HG02938 (cell line): ENCODE measurements around the gene ANKRD28.
"Not testable (repeated sequence)": the region's sequence is repeated elsewhere in the genome, so short reads cannot be mapped to it uniquely, and the experiment has no call there.

Source experiments
- ATAC-seq: cut with Tn5 transposase; IDR thresholded peaks from one replicate; pipeline ENCODE4 v1.9.1; 2021; ENCODE audit warnings: mild to moderate bottlenecking, moderate library complexity; ENCODE audit not compliant: unreplicated experiment

ANKRD28 gene

DNA sequence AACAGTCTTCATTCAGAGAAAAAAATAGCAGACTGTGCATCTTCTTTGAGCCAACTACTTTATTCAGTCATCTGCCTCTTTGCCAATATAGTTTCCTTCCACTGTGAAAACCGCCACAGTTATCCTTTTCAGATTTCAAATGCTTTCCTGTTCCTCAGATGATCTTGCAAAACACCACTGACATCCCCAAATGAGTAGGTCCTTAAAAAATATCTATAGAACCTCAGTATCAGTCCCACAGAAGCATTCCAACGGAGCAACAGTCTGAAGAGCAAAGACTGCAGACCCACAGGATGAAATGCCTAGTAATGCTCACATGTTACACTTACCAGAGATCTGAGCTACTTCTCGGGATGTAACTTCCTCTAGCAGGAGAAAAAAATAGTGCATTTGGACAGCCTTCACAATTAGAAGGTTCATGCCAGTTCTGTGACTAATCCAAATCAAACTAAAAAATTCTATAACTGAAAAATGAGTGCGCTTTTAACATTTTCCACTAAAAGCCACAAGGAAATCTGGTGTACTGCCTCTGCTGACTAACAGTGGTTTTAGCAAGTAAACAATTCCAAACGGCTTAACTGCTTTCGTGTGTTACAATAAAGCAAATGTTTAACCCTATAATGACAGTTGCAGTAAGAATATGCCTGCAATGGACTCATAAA, at the start of gene ANKRD28:
Gene ANKRD28, minus strand, starts transcription at position 338 of the 662 bp plus-strand sequence. CDS start 1,458 bp downstream, outside the sequence.
- no peak for ATAC-seq

DNA sequence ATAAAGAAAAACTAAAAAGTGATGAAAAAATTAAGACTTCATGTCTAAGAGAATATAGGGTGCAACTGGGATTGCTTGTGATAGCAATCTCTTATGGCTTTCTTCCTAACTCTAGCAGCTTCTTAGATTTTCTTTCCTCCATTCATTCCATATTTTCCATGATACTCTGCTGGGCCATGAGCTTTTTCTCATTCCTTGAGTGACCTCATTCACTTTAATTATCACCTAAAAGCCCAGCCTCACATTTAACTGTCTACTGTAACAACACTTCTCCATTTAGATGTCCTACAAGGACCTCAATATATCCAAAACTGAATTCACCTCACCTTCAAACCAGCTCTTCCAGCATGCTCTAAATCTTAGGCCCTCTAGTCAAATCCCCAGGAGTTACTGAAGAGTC, 49.5 kb upstream of the ANKRD28 start:
- no peak for ATAC-seq

GRCh38 chr3:15846606-15847005, 48.8 kb upstream of the ANKRD28 start:
- ATAC-seq = no peak

DNA sequence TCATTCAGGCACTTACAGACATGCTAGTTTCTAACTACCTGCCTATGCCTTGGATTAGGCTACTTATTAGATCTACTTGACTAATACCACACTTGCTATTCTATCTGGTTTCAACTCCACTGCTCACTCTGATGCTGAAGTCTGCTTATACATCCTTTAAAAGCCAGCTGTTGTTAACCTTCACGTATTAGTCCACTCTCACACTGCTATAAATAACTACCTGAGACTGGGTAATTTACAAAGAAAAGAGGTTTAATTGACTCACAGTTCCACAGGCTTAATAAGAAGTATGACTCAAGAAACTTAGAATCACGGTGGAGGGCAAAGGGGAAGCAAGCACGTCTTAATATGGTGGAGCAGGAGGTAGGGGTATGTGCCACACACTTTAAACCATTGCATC, 47.7 kb upstream of the ANKRD28 start:
- ATAC-seq = peak; percentile 90

- no peak for ATAC-seq
Observed at GRCh38 chr3:15844889-15845288, 47.1 kb upstream of the ANKRD28 start.

DNA sequence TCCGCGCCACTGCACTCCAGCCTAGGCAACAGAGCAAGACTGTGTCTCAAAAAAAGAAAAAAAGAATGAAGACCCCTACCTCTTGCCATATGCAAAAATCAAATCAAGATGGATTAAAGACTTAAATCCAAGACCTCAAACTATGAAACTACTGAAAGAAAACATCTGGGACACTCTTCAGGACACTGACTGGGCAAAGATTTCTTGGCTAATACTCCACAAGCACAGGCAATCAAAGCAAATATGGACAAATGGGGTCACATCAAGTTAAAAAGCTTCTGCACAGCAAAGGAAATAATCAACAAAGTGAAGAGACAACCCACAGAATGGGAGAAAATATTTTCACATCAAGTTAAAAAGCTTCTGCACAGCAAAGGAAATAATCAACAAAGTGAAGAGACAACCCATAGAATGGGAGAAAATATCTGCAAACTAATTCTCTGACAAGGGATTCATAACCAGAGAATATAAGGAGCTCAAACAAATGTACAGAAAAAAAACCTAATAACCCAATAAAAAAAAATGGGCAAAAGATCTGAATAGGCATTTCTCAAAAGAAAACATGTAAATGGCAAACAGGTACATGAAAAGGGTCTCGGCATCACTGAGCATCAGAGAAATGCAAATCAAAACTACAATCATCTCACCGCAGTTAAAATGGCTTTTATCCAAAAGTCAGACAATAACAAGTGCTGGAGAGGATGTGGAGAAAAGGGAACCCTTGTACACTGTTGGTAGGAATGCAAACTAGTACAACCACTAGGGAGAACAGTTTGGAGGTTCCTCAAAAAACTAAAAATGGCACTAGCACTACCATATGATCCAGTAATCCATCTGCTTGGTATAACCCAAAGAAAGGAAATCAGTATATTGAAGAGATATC, 43.6 kb upstream of the ANKRD28 start:
- ATAC-seq = not testable (repeated sequence)

DNA sequence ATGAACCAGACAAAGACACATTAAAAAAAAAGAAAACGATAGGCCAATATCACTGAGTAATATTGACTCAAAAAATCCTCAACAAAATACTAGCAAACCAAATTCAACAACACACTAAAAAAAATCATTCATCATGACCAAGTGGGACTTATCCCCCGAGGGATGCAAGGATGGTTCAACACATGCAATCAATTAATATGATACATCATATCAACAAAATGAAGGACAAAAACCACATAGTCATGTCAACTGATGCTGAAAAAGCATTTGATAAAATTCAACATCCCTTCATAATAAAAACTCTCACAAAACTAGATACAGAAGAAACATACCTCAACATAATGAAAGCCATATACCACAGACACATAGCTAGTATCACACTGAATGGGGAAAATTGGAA, 41.8 kb upstream of the ANKRD28 start:
- ATAC-seq = no peak

GRCh38 chr3:15831927-15832326, 34.1 kb upstream of the ANKRD28 start:
- ATAC-seq = no peak

DNA sequence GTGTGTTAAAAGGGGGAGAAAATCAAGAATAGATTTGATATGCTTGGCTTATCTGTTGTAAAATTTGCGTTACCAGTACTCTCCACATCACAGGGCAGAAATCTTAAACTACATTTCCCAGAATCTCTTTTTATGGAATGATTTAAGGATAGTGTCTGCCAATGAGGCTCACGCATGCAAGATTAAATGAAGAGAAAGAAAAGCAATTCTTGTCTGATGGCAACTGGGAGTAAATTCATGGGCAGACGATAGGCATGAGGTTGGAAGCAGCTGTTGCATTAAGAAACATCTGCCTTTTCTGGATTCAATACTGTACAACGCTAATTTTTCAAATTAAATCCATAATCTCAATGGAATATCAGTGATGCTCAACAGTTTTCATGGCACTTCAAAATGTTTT, 27.2 kb upstream of the ANKRD28 start:
- no peak for ATAC-seq

GRCh38 chr3:15823092-15823491, 25.3 kb upstream of the ANKRD28 start:
- no peak for ATAC-seq

DNA sequence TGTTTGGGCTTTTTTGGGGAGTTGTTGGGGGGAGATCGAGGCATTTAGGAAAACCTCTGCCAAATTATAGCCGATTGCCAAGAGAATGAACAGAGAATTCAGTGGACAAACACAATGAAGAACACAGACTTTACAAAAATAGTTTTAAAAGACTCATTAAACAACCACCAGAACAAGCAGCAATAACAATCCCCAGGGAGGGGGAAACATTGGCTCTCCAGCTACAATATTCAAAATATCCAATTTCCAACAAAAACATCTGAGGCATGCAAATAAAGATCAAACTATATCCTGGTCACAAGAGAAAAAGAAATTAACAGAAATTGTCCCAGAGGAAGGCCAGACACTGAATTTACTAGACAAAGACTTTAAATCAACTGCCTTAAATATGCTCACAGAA, 24.5 kb upstream of the ANKRD28 start:
- ATAC-seq = no peak

GRCh38 chr3:15820911-15821310, 23.1 kb upstream of the ANKRD28 start:
- ATAC-seq = no peak

DNA sequence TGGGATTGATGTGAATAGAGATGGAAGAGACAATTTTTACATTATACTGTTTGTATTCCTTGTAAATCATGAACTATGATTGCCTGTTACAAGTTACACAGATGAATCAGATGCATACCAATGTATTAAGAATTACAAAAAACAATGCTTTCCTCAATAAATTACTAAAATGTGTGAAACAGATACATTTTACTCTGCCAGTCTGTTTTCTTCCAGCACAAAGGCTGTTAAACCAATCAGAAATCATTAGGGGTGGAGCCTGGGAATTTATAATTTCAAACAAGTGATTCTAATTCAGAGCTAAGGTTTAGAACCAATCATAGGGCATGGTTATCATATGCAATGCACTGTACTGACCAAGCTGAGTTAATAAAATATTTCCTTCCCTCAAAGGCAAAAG, 21.8 kb upstream of the ANKRD28 start:
- no peak for ATAC-seq

GRCh38 chr3:15819043-15819442, 21.3 kb upstream of the ANKRD28 start:
- ATAC-seq = no peak

GRCh38 chr3:15815696-15816095, 17.9 kb upstream of the ANKRD28 start:
- no peak for ATAC-seq

GRCh38 chr3:15813079-15813478, 15.3 kb upstream of the ANKRD28 start:
- ATAC-seq = not testable (repeated sequence)

DNA sequence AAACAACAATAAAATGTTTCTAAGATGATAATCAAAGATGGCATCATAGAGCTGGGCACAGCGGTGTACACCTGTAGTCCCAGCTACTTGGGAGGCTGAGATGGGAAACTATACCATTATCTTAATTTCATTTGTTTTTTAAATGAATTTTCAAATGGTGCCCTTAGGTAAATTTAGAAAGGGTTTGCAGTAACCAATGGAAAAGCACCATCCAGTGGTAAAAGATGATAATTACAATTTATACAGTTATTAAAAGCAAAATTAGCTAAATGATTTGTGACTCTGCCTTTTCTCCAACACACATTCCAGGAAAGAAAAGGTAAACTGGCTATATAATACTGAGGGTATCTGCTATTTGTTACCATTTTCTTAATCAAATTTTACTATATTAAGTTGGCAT, 14.4 kb upstream of the ANKRD28 start:
- no peak for ATAC-seq

DNA sequence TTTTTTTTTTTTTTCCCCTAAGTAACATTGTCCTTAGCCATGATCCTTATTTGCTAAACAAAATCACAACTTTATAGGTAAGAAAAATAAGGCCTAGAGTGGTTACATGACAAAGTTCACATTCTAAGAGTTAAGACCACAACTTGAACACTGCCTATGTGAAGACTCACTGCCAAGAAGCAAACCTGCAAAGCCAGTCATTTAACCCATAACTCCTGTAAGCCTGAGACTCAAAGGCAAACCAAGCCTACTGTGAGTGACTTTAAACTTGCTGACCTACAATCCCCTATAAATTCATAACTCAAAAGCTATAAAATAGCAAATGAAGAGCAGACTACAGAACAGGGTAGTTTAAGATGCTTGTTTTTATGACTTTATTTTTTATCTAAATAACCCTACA, 12.9 kb upstream of the ANKRD28 start:
- no peak for ATAC-seq

DNA sequence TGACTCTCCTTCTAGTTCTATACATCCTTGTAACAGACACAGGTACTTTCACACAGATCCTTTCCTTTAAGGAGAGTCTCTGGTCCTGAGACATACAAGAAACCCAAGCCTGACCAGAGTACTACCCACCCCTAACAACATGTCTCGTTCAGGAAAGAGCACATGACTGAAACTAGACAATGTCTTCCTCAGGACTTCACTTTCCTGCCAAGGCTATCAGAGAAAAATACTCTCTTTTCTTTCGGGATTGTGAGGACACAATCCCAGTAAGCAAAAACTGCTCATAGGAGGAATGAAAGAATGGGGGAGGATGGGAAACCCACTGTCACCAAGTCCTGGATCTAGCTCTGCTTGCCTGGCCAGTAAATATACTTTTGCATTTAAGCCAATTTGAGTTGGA, 11.5 kb upstream of the ANKRD28 start:
- no peak for ATAC-seq

DNA sequence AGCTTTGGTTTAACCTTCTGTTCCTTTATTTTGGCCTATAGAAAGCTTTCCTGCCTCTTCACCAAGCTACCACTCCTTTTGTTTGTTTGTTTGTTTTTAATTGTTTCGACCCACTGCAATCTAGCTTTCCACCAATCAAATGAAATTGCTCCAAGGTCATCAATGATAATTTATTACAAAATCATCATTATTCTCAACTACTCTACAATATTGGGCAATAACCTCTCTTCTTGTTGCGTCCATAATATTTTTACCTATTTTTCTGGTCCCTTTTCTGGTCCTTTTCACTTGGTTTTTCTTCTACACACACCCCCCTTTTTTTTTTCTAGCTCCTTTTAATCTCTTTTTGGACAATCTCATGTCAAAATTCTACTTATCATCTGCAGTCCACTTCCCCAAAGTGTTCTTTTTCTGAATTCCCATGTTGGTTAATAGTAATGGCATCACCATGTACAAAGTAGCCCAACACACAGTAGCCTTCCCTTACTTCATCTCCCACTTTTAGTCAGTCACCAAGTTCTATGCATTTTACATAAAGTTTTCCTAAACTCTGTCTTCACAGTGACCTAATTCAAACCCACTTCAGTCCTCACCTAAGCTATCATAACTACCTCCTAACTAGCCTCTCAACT, 11.0 kb upstream of the ANKRD28 start:
- ATAC-seq = no peak

GRCh38 chr3:15805756-15806266, 8.0 kb upstream of the ANKRD28 start:
- ATAC-seq = peak; percentile 67
